HUES6 (cell line): ENCODE data around the gene CD99.
"Not testable (repeated sequence)": the region's sequence is repeated elsewhere in the genome, so short reads cannot be mapped to it uniquely, and the experiment has no call there.

ENCODE experiments used
- H3K27ac ChIP-seq: 2 replicates; pipeline ENCODE4 v1.7.0; 2013; ENCODE audit warnings: low read depth, mild to moderate bottlenecking, low read length, inconsistent platforms
- H3K27me3 ChIP-seq: 2 replicates; pipeline ENCODE4 v1.6.1; 2013; ENCODE audit warnings: low read length; ENCODE audit not compliant: control insufficient read depth, insufficient read depth
- H3K36me3 ChIP-seq: 2 replicates; pipeline ENCODE4 v1.6.1; 2013; ENCODE audit warnings: low read length; ENCODE audit not compliant: control insufficient read depth, insufficient read depth
- H3K4me1 ChIP-seq: 2 replicates; pipeline ENCODE4 v1.6.1; 2013; ENCODE audit warnings: low read length; ENCODE audit not compliant: control insufficient read depth, insufficient read depth
- H3K4me3 ChIP-seq: 2 replicates; pipeline ENCODE4 v1.5.1; 2013; ENCODE audit warnings: low read depth, low read length
- H3K9ac ChIP-seq: one replicate; pipeline ENCODE4 v1.6.1; 2013; ENCODE audit warnings: mild to moderate bottlenecking, low read length
- H3K9me3 ChIP-seq: 2 replicates; pipeline ENCODE4 v1.6.1; 2013; ENCODE audit warnings: low read depth, low read length; ENCODE audit not compliant: control insufficient read depth, insufficient read depth

The CD99 gene

GRCh38 chrX:2675657-2676200, 15.4 kb upstream of the CD99 start:
- H3K27ac ChIP-seq, result not testable (repeated sequence)

GRCh38 chrX:2676794-2677675, 14.1 kb upstream of the CD99 start:
- no peak overlapping the region for H3K27ac ChIP-seq
- H3K27me3 ChIP-seq, result no peaks in the 10 kb centered on the region
- H3K36me3 ChIP-seq, result no peaks in the 10 kb centered on the region
- H3K4me1 ChIP-seq, result peaks cover 3% of the 10 kb centered on the region; the same call in 1 of the 2 replicates
- no peak overlapping the region for H3K4me3 ChIP-seq
- H3K9ac ChIP-seq, result no peak overlapping the region
- H3K9me3 ChIP-seq, result peaks cover 2% of the 10 kb centered on the region; the same call in 1 of the 2 replicates

More at GRCh38 chrX:2675657-2676200, 15.4 kb upstream of the CD99 start:
- not testable (repeated sequence) for H3K36me3 ChIP-seq, H3K9ac ChIP-seq, H3K27me3 ChIP-seq, H3K4me3 ChIP-seq, H3K4me1 ChIP-seq, H3K9me3 ChIP-seq

DNA sequence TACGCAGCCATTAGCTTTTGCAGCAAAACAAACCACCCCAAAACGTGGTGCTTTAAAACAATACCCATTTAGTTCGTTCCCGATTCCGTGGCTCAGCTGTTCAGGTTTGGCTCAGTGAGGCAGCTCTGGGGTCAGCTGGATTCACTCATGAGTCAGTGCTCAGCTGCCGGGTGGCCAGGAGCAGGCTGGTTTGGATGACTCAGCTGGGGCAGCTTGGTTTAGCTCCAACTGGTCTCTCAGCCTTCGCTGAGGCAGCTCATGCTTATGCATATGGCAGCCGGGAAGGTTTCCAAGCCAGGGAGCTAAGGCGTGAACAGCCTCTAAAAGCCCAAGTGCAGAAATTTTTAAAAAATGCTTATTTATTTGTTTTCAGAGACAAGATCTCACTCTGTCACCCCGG, 13.3 kb upstream of the CD99 start:
- H3K9ac ChIP-seq, result no peak overlapping the region
- peaks cover 3% of the 10 kb centered on the region; the same call in 1 of the 2 replicates for H3K4me1 ChIP-seq
- H3K9me3 ChIP-seq, result peaks cover 2% of the 10 kb centered on the region; the same call in 1 of the 2 replicates
- H3K27me3 ChIP-seq, result no peaks in the 10 kb centered on the region
- no peak overlapping the region for H3K27ac ChIP-seq
- no peaks in the 10 kb centered on the region for H3K36me3 ChIP-seq
- H3K4me3 ChIP-seq, result no peak overlapping the region

DNA sequence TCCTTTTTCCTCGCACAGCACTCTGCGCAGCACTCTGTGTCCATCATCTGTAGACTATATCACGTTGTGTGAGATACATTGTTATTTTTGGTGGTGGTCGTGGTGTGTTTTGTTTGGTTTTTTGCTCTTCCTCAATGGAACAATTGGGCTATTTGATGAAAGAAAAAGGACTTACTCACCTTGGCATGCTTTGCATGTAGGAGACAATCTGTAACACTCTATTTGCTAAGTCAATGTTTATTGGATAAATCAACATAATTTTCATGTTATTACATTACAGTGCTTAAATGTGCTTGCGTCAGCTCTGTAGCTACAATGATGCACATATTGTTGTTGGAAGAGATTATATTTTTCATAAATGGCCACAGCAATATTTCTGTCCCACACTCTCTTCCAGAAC, 12.5 kb upstream of the CD99 start:
- no peaks in the 10 kb centered on the region for H3K36me3 ChIP-seq
- H3K4me1 ChIP-seq, result peaks cover 3% of the 10 kb centered on the region; the same call in 1 of the 2 replicates
- H3K4me3 ChIP-seq, result no peak overlapping the region
- H3K27me3 ChIP-seq, result no peaks in the 10 kb centered on the region
- no peaks in the 10 kb centered on the region for H3K9me3 ChIP-seq
- H3K9ac ChIP-seq, result no peak overlapping the region
- H3K27ac ChIP-seq, result no peak overlapping the region

DNA sequence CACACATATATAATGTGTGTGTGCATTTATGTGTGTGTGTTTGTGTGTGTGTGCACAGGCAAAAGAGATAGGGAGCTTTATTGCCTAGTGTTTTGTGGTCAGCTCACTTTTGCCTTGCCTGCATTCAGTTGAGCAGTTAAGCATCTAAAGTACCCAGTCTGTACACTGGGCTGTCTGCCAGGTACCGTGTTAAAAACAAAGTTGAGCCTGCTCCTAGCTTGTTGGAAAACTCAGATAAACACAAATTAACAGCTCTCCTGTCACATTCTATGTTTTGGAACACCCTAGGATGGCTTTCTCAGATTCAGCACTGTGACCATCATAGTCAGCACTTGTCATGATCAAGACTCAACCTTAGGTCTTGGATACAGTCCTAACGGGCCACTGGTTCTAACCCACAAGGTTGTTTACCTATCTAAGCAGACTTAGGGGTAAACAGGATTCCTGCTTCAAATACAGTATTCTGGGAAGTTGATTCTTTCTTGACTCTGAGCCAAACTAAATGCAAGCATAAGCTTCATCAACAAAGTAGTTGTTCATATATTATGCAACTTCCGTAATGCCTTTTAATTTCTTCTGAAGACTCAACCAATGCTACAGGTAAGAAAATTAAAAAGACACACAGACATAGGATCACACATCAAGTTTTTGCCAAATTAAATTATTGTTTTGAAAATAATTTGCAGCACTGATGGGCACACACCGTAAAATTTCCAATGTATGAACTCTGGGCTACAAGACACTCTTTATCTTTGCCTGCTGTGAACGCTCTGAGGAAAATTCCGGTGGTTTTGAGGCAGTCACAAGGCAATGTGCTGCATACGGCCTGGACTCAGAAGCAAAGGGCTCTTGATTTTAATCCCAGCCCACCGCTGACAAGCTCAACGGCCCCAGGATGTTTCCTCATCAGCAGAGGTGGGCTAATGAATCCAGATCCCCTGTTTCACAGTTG, 11.3 kb upstream of the CD99 start:
- Histone ChIP-seq H3K4me3 (no peak overlapping the region), H3K27ac (no peak overlapping the region), H3K9ac (no peak overlapping the region), H3K27me3 (no peaks in the 10 kb centered on the region), H3K4me1 (peaks cover 3% of the 10 kb centered on the region; the same call in 1 of the 2 replicates), H3K9me3 (no peaks in the 10 kb centered on the region), H3K36me3 (no peaks in the 10 kb centered on the region)

GRCh38 chrX:2680486-2681348, 10.4 kb upstream of the CD99 start:
- Histone ChIP-seq H3K36me3 (no peaks in the 10 kb centered on the region), H3K4me1 (peaks cover 3% of the 10 kb centered on the region; the same call in 1 of the 2 replicates), H3K27ac (no peak overlapping the region), H3K9ac (no peak overlapping the region), H3K27me3 (no peaks in the 10 kb centered on the region), H3K4me3 (no peak overlapping the region), H3K9me3 (no peaks in the 10 kb centered on the region)

- H3K27ac ChIP-seq, result no peak overlapping the region
- no peak overlapping the region for H3K4me3 ChIP-seq
- no peaks in the 10 kb centered on the region for H3K36me3 ChIP-seq
- no peak overlapping the region for H3K9ac ChIP-seq
- no peaks in the 10 kb centered on the region; the same call in 1 of the 2 replicates for H3K27me3 ChIP-seq
- H3K9me3 ChIP-seq, result no peaks in the 10 kb centered on the region
- peaks cover 2% of the 10 kb centered on the region; the same call in 1 of the 2 replicates for H3K4me1 ChIP-seq
Measured at GRCh38 chrX:2682565-2683177, 8.4 kb upstream of the CD99 start.

DNA sequence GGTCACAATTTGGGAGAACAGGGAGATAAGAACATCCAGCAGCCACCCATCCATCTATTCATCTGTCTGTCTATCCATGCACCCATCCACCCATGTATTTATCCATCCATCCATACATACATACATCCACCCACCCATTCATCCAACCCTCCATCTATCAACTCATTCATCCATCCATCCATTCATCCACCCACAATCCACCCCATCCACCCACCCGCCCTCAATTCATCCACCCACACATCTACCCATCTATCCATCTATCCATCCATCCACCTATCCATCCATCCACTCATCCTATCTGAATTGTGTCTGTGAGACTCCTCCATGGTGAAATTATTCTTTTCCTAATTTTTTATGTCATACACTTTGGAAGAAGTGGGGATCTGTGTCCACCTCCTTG, 6.8 kb upstream of the CD99 start:
- Histone ChIP-seq H3K27ac (no peak overlapping the region), H3K4me3 (no peak overlapping the region), H3K9me3 (no peaks in the 10 kb centered on the region), H3K4me1 (no peaks in the 10 kb centered on the region; the same call in 1 of the 2 replicates), H3K36me3 (no peaks in the 10 kb centered on the region), H3K9ac (no peak overlapping the region), H3K27me3 (peaks cover under 1% of the 10 kb centered on the region; the same call in 1 of the 2 replicates)

- H3K27me3 ChIP-seq, result peaks cover 15% of the 10 kb centered on the region
- no peak overlapping the region for H3K4me3 ChIP-seq
- H3K36me3 ChIP-seq, result no peaks in the 10 kb centered on the region
- H3K4me1 ChIP-seq, result peaks cover 6% of the 10 kb centered on the region; the same call in 1 of the 2 replicates
- H3K9ac ChIP-seq, result no peak overlapping the region
- H3K27ac ChIP-seq, result no peak overlapping the region
- H3K9me3 ChIP-seq, result no peaks in the 10 kb centered on the region
Measured at GRCh38 chrX:2685886-2686285, 5.2 kb upstream of the CD99 start.
